Ramos (cell line): ENCODE measurements around the gene CCDC152.
"Not testable (repeated sequence)": the region's sequence is repeated elsewhere in the genome, so short reads cannot be mapped to it uniquely, and the experiment has no call there.

Experiments used
- in situ Hi-C: fragments of 300-500 bp; cut with MboI; formaldehyde crosslinking; loops from one replicate; pipeline ENCODE4 v1.14.3; 2022; ENCODE audit warnings: low sequenced_read_pairs; ENCODE audit not compliant: unreplicated experiment

The CCDC152 gene

DNA sequence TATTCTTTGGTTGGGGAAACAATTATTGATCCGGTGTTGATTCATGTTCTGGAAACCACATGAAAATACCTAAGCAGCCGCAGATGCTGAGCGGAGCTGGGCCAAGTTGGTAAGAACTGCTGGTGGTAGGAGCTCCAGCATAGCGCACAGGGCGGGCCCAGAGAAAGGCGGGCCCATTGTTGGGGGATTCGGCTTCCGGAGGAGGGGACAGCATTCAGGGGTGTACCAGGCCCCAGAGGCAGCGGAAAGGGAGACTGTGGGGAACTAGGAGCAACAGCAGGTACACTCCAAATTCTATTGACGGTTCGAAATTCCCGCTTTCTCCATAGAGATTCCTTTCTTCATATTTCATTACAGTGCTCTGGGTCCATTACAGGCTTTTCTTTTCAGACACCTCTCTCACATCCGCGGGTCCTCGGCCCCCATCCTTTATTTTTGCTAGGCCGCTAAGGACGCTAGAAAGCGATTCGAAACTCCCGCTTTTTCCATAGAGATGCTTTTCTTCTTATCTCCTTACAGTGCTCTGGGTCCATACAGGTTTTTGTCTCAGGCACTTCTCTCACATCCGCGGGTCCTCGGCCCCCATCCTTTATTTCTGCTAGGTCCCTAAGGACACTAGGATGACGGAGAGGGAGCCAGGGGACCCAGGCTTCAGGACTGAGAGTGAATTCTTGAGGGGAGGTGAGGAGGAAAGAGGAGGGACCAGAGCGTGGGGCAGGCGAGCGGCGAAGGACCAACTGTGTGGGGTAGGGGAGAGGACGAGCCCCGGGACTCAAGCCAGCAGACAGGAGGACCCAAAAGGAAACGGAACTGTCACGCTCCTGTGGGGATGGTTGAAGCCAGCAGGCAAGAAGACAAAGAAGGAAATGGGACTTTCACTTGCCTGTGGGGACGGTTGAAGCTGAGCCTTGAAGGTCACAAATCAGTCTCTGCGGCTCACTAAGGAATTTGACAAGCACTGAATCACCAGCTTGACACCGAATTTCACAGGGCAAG is at the start of gene CCDC152:
Gene CCDC152, plus strand, starts transcription at position 213 of the 996 bp plus-strand sequence. CDS start 2,304 bp downstream, outside the sequence.
- in situ Hi-C loops = no loop called here

DNA sequence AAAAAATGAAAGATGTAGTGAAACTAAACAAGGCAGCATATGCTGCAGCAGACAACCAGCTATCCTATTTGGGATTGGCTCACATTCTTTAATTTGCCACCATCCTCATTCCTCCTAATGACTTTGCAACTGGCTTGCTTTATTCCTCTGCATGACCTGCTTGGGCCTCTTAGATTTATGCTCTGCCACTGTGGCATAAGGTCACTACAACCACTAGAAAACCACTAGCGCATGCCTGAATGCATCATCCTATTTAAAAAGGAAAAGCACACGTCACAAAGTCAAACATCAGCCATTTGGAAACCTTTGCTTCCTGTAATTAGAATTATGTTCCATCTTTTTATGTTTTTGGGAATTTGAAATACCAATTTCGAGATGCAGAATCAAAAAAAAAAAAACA is 40.8 kb upstream of the CCDC152 start:
- in situ Hi-C loops = no loop called here

DNA sequence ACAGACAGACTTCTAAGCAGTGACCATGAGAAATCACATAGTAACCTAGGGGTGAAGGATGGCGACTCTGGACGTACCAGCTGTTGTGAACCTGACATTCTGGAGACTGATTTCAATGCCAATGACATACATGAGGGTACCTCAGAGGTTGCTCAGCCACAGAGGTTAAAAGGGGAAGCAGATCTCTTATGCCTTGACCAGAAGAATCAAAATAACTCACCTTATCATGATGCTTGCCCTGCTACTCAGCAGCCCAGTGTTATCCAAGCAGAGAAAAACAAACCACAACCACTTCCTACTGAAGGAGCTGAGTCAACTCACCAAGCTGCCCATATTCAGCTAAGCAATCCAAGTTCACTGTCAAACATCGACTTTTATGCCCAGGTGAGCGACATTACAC is 38.0 kb upstream of the CCDC152 start:
- in situ Hi-C loops = no loop called here

- in situ Hi-C loops = no loop called here
Measured at GRCh38 chr5:42719034-42719433, 37.6 kb upstream of the CCDC152 start.

DNA sequence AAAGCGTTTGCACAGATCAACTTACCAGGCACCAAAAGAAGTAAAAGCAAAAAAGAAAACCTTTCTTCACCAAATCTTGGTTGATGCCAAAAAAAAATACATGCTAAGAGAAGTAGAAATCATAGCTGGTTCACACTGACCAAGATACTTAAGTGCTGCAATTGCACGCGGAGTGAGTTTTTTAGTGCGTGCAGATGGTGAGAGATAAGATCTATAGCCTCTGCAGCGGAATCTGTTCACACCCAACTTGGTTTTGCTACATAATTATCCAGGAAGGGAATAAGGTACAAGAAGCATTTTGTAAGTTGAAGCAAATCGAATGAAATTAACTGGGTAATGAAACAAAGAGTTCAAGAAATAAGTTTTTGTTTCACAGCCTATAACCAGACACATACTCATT is 36.4 kb upstream of the CCDC152 start:
- in situ Hi-C loops = no loop called here

DNA sequence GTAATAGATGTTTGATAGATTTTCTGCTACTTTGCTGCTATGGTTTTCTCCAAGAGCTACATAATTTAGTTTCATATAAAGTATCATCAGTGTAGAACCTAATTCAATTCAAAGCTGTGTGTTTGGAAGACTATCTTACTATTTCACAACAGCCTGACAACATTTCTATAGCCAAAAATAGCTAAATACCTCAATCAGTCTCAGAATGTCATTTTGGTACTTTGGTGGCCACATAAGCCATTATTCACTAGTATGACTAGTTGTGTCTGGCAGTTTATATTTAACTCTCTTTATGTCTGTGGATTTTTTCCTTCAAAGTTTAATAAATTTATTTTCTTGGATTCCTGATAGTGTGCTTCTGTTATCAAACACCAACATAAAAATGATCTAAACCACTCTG is 35.1 kb upstream of the CCDC152 start:
- in situ Hi-C loops = no loop called here

DNA sequence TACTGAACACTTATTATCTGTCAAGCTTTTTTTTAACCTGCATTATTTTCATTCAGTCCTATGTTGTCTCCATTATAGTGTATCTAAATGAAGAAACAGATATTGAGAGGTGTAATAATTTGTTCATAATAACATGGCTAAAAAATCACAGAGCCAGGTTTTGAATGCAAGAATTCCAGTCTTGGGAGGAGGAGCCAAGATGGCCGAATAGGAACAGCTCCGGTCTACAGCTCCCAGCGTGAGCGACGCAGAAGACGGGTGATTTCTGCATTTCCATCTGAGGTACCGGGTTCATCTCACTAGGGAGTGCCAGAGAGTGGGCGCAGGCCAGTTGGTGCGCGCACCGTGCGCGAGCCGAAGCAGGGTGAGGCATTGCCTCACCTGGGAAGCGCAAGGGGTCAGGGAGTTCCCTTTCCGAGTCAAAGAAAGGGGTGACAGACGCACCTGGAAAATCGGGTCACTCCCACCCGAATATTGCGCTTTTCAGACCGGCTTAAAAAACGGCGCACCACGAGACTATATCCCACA is 22.0 kb upstream of the CCDC152 start:
- in situ Hi-C loops = not testable (repeated sequence)

GRCh38 chr5:42740920-42741319 is 15.7 kb upstream of the CCDC152 start:
- in situ Hi-C loops = no loop called here

- in situ Hi-C loops = no loop called here
Measured at GRCh38 chr5:42745426-42745825, 11.2 kb upstream of the CCDC152 start.

- in situ Hi-C loops = no loop called here
Measured at GRCh38 chr5:42745856-42746255, 10.8 kb upstream of the CCDC152 start.

DNA sequence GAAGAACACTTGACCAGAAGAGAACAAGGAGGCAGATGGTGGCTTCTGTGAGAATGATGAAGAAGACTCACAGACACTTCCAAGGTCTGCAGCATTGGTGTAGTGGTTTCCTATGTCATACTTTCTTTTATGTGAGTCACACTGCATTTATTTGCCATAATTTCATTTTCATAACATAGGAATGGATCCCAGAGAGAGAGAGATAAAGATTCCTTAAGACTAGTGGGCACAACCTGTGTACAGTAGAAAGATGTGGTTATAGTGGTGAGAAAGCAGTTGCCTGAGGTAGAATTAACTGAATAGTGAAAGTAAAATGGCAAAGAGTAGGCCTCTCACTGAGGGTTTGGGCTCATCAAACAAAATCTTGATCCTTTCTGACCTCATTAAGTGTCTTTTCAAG is 7.6 kb upstream of the CCDC152 start:
- in situ Hi-C loops = no loop called here

DNA sequence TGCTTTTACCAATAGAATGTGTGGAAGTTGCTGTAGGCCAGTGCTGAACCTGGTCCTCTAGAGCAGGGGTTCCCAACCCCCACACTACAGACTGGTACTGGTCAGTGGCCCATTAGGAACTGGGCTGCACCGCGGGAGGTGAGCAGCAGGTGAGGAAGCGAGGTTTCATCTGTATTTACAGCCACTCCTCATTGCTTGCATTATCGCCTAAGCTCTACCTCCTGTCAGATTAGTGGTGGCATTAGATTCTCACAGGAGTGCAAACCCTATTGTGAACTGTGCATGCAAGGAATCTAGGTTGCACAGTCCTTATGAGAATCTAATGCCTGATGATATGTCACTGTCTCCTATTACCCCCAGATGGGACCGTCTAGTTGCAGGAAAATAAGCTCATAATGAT is 6.1 kb upstream of the CCDC152 start:
- in situ Hi-C loops = no loop called here

- in situ Hi-C loops = no loop called here
Measured at GRCh38 chr5:42751044-42751443, 5.6 kb upstream of the CCDC152 start.

DNA sequence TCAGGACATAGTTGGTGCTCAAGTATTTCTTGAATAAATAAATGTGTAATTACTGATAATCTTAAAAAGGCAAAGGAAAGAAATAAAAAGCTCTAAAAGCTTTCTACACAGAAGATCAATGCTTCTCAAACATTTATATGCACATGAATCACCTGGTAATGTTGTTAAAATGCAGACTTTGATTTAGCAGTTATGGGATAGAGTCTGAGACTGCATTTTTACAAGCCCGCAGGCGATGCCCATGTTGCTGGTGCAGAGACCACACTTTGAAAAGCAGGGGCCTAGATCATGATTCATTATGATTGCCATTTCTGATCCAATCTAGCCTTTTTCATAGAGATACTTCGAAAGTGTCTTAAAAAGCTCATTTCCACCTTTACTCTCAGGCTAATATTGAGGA is 3.5 kb upstream of the CCDC152 start:
- in situ Hi-C loops = no loop called here

DNA sequence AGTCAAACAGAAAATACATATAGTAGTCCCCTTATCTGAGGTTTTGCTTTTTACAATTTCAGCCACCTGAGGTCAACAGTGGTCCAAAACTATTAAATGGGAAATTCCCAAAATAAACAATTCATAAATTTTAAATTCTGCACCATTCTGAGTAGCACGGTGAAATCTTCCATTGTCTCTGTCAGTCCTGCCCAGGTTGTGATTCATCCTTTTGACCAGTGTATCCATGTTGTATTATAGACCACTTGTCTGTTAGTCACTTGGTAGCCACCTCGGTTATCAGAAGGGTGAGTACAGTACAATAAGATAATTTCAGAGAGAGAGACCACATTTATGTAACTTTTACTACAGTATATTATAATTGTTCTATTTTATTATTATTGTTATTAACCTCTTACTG is 2.8 kb downstream of the CCDC152 start:
- in situ Hi-C loops = no loop called here

DNA sequence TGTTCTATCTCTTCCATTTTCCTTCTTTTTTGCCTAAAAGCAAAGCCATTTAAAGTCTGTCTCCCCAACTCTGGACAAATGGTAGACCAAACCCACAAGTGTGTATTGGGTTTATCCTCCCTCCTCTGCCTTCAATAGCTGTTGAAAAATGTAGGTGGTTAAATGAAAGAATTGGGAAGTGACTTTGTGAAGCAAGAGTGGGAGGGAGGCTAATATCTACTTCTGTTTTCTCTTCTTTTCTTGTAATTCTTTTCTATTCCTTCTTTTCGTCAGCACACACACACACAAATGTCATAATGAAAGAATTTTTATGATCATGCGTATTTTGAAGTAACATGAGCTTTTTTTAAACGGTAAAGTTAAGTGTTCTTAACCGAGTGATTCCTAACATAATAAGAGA is 3.8 kb downstream of the CCDC152 start:
- in situ Hi-C loops = no loop called here

DNA sequence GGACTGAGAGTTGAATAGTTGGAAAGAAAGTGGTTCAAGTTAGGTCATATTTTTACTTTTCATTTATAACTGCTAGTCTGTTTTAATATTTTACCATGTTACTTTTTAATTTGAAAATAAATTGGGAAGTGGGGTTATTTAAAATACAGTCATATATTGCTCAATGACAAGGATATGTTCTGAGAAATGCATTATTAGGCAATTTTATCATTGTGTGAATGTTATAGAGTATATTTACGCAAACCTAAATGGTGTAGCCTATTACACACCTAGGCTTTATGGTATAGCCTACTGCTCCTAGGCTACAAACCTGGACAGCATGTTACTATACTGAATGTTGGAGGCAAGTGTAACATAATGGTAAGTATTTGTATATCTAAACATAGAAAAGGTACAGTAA is 5.2 kb downstream of the CCDC152 start:
- in situ Hi-C loops = no loop called here

DNA sequence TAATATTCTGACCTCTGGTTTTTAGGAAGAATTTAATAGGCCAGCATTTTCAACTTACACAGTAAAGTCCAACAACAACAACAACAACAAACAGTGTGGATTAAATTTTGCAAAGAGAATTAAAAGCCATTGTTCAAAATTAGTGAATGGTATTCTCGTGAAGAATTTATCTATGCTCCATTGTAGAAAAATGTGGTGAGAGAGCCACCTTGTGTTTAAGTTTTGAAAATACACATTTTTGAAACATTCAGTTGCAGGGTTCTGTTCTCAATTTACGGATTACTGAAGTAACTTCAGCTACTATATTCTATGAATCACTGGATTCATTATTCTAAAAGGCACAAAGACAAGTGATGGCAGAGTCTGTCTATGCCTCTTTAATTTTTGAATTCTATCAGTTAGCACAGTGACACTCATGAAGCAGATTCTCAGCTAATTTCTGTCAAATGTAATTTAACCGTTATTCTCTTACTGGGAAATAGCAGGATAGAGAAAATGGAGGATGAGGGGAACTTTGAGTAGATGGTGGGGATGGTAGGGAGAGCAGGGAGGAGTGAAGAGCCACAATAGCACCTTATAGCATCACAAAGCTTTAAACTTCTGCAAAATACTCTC is 11.0 kb downstream of the CCDC152 start:
- in situ Hi-C loops = no loop called here

DNA sequence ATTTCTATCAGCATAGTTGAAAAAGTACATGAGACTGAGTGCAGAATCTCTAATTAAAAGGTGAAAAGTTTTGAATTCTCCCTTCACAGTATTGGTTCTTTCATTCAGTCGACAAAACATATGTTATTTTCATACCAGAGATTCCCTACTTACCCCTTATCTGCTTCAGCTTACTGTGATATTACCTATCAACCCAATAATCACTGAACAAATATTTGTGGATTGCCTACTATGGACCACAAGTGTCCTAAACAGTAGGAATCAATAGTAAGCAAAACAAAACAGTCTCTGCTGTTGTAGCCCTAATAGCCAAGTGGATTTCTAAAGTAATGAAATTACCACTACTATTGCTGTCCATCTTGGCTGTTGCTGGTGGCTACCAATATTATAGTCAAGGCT is 11.5 kb downstream of the CCDC152 start:
- in situ Hi-C loops = no loop called here

- in situ Hi-C loops = no loop called here
Measured at GRCh38 chr5:42770003-42770402, 13.4 kb downstream of the CCDC152 start.

DNA sequence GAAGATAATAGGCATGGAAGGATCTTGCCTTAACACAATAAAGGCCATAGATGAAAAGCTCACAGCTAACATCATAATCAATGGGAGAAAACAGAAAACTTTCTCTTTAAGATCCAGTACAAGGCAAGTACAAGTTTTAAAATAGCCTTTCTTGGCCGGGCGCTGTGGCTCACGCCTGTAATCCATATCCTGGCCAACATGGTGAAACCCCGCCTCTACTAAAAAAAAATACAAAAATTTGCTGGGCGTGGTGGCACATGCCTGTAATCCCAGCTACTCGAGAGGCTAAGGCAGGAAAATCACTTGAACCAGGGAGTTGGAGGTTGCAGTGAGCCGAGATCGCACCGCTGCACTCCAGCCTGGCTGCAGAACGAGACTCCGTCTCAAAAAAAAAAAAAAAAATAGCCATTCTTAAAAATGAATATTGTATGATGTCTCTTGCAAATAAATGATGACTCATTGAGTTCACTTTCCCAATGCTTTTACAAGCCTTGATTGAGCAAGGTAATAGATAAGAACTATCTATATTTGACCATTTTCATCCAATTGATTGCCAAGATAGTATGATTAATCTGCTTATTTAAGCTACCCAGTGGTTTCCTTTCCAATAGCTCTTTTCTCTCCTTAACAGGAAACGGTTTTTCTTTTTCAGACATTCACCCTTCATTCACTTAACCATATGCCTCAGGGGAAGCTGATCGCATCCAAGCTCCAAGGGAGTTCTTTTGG is 15.8 kb downstream of the CCDC152 start:
- in situ Hi-C loops = no loop called here
